RWPE2 (cell line): Measurements from ENCODE around the gene TTLL1.

Experiments
- ATAC-seq: fragments of 200-7000 bp; cut with Tn5 transposase; 3 replicates; pipeline ENCODE4 v1.9.1; 2021; ENCODE audit warnings: low read depth
- DNase-seq: peaks from one replicate; pipeline ENCODE4 v3.0.0-alpha.2; 2020; ENCODE audit warnings: low spot score
- H3K27ac ChIP-seq: fragments of 450-650 bp; 2 replicates; pipeline ENCODE4 v1.5.1; 2017; ENCODE audit warnings: mild to moderate bottlenecking; ENCODE audit not compliant: poor library complexity, severe bottlenecking
- H3K27me3 ChIP-seq: fragments of 250-450 bp; sonication (Bioruptor Pico); 2 replicates; pipeline ENCODE4 v1.5.1; 2021; ENCODE audit warnings: mild to moderate bottlenecking, moderate library complexity; ENCODE audit not compliant: insufficient read depth, poor library complexity, severe bottlenecking
- H3K36me3 ChIP-seq: fragments of 250-450 bp; sonication (Bioruptor Pico); 2 replicates; pipeline ENCODE4 v1.5.1; 2020; ENCODE audit warnings: low read depth, mild to moderate bottlenecking, moderate library complexity
- H3K4me1 ChIP-seq: fragments of 250-450 bp; sonication (Bioruptor Pico); 2 replicates; pipeline ENCODE4 v1.5.1; 2021; ENCODE audit warnings: mild to moderate bottlenecking, moderate library complexity; ENCODE audit not compliant: insufficient read depth, poor library complexity, severe bottlenecking
- H3K4me3 ChIP-seq: fragments of 250-450 bp; sonication (Bioruptor Pico); 2 replicates; pipeline ENCODE4 v1.5.1; 2021; ENCODE audit warnings: mild to moderate bottlenecking, moderate library complexity; ENCODE audit not compliant: severe bottlenecking
- H3K9me3 ChIP-seq: fragments of 250-450 bp; sonication (Bioruptor Pico); 2 replicates; pipeline ENCODE4 v1.5.1; 2021; ENCODE audit warnings: mild to moderate bottlenecking, moderate library complexity; ENCODE audit not compliant: severe bottlenecking
- TF ChIP-seq, protein P1 (sequence below): fragments of 450-650 bp; IDR thresholded peaks from one replicate; pipeline ENCODE4 v1.5.1; 2017; ENCODE audit warnings: mild to moderate bottlenecking, moderate library complexity; ENCODE audit not compliant: poor library complexity, severe bottlenecking

Gene TTLL1

DNA sequence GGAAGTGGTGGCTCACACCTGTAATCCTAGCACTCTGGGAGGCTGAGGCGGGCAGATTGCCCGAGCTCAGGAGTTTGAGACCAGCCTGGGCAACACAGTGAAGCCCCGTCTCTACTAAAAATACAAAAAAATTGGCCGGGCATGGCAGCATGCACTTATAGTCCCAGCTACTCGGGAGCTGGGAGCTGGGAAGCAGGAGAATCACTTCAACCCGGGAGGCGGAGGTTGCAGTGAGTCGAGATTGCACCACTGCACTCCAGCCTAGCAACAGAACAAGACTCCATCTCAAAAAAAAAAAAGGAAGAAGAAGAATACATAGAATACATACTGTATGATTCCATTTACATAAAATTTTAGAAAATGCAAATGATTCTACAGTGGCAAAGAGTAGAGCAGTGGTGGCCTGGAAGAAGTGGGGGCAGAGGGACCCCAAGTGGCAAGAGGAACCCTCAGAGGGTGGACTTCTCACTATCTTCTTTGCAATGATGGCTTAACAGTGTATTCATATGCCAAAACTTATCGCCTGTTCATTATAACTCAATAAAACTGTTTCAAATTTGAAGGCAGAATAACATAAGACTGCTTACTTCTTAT, 96.2 kb downstream of the TTLL1 start:
- H3K4me1 ChIP-seq = peaks cover 49% of the 10 kb centered on the region
- TF ChIP-seq, protein P1, sequence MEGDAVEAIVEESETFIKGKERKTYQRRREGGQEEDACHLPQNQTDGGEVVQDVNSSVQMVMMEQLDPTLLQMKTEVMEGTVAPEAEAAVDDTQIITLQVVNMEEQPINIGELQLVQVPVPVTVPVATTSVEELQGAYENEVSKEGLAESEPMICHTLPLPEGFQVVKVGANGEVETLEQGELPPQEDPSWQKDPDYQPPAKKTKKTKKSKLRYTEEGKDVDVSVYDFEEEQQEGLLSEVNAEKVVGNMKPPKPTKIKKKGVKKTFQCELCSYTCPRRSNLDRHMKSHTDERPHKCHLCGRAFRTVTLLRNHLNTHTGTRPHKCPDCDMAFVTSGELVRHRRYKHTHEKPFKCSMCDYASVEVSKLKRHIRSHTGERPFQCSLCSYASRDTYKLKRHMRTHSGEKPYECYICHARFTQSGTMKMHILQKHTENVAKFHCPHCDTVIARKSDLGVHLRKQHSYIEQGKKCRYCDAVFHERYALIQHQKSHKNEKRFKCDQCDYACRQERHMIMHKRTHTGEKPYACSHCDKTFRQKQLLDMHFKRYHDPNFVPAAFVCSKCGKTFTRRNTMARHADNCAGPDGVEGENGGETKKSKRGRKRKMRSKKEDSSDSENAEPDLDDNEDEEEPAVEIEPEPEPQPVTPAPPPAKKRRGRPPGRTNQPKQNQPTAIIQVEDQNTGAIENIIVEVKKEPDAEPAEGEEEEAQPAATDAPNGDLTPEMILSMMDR = no peak
- ATAC-seq (no peak), DNase-seq (no peak)
- H3K36me3 ChIP-seq = 0 out of 2 replicates have a peak, but pooled peaks cover 2% of the 10 kb centered on the region
- H3K27ac ChIP-seq = peak overlapping the region; percentile 93
- H3K27me3 ChIP-seq = no peaks in the 10 kb centered on the region
- no peaks in the 10 kb centered on the region for H3K9me3 ChIP-seq
- no peak overlapping the region for H3K4me3 ChIP-seq

DNA sequence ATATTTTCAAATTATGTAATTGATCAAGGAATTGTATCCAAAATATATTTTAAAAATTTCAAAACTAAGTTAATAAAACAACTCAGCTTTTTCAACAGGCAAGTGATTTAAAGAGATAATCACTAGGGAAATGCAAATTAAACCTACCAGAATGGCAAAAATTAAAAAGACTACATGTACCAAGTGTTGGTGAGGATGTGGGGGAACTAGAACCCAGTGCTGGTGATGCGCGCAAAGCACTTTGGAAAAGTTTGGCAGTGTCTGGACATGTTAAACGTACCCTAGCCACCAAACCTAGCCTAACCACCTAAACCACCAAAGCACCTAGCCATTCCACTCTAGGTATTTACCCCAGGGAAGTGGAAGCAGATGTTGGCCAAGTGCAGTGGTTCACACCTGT, 97.1 kb downstream of the TTLL1 start:
- ATAC-seq = no peak
- TF ChIP-seq, protein P1 = no peak
- 0 out of 2 replicates have a peak, but pooled peaks cover 5% of the 10 kb centered on the region for H3K36me3 ChIP-seq
- DNase-seq = no peak
- peaks cover 47% of the 10 kb centered on the region for H3K4me1 ChIP-seq
- no peak overlapping the region for H3K4me3 ChIP-seq
- H3K9me3 ChIP-seq = no peaks in the 10 kb centered on the region
- H3K27me3 ChIP-seq = no peaks in the 10 kb centered on the region
- peak overlapping the region; percentile 93 for H3K27ac ChIP-seq

- H3K27me3 ChIP-seq = no peaks in the 10 kb centered on the region
- DNase-seq (no peak), ATAC-seq (peak; percentile 46)
- H3K4me3 ChIP-seq = no peak overlapping the region
- TF ChIP-seq, protein P1 = no peak
- no peaks in the 10 kb centered on the region for H3K9me3 ChIP-seq
- peaks cover 46% of the 10 kb centered on the region for H3K4me1 ChIP-seq
- H3K36me3 ChIP-seq = 0 out of 2 replicates have a peak, but pooled peaks cover 5% of the 10 kb centered on the region
- peak overlapping the region; percentile 93 for H3K27ac ChIP-seq
These were observed 98.1 kb downstream of the TTLL1 start for GRCh38 chr22:42991010-42991651.

- peak overlapping the region; percentile 93 for H3K27ac ChIP-seq
- H3K4me3 ChIP-seq = no peak overlapping the region
- TF ChIP-seq, protein P1 = peak; percentile 82
- H3K4me1 ChIP-seq = peaks cover 37% of the 10 kb centered on the region
- DNase-seq (peak; percentile 81), ATAC-seq (peak; percentile 81)
- H3K27me3 ChIP-seq = no peaks in the 10 kb centered on the region
- H3K9me3 ChIP-seq = no peaks in the 10 kb centered on the region
- H3K36me3 ChIP-seq = 0 out of 2 replicates have a peak, but pooled peaks cover 5% of the 10 kb centered on the region
These were observed 98.9 kb downstream of the TTLL1 start for GRCh38 chr22:42990131-42990838.
